D721Med (cell line): ENCODE measurements around the gene HSFX3.
A peak's percentile ranks its signal among the peaks of the same experiment; 100 is the strongest.
"Not testable (repeated sequence)": the region's sequence is repeated elsewhere in the genome, so short reads cannot be mapped to it uniquely, and the experiment has no call there.

Experiments
- DNase-seq: peaks from one replicate; pipeline ENCODE4 v3.0.0; 2011; ENCODE audit warnings: low spot score; ENCODE audit not compliant: insufficient read length
- FAIRE-seq: peaks from 2 replicates; lab custom pipeline; 2011; peaks lifted over from hg19 to GRCh38; lab: Jason Lieb, UNC
- CTCF ChIP-seq: IDR thresholded peaks from 2 replicates; pipeline ENCODE4 v1.5.1; 2012; ENCODE audit warnings: mild to moderate bottlenecking, control low read depth; ENCODE audit not compliant: insufficient read depth; ENCODE audit errors: missing control alignments

Gene HSFX3

GRCh38 chrX:149545545-149546543 lies 3.9 kb downstream of the HSFX3 start:
- FAIRE-seq, DNase-seq: not testable (repeated sequence)
- peak; percentile 3 for TF ChIP-seq CTCF

- no peak for TF ChIP-seq CTCF
- no peak for FAIRE-seq
- DNase-seq, result no peak
These were observed 8.1 kb downstream of the HSFX3 start for GRCh38 chrX:149541521-149542047.

- FAIRE-seq, result peak; percentile 93
- no peak for DNase-seq
These were observed 8.9 kb downstream of the HSFX3 start, which contains the start of gene EOLA1 for GRCh38 chrX:149540621-149541520. Gene EOLA1 (plus strand): TSS chrX:149541012. CDS start chrX:149545631, 4,619 bp downstream.

GRCh38 chrX:149540131-149540620 lies 9.5 kb downstream of the HSFX3 start:
- DNase-seq (no peak), FAIRE-seq (no peak)
- TF ChIP-seq CTCF, result no peak

More at GRCh38 chrX:149540621-149541520, 8.9 kb downstream of the HSFX3 start, which contains the start of gene EOLA1:
- TF ChIP-seq CTCF, result no peak

- FAIRE-seq (no peak), DNase-seq (peak; percentile 48)
- no peak for TF ChIP-seq CTCF
These were observed 10.2 kb downstream of the HSFX3 start for GRCh38 chrX:149539283-149540130.

- FAIRE-seq, DNase-seq: not testable (repeated sequence)
These were observed 12.2 kb downstream of the HSFX3 start for GRCh38 chrX:149537474-149537873.

GRCh38 chrX:149534926-149535602 lies 14.7 kb downstream of the HSFX3 start:
- FAIRE-seq, DNase-seq: not testable (repeated sequence)

GRCh38 chrX:149533999-149534398 lies 15.7 kb downstream of the HSFX3 start:
- FAIRE-seq, DNase-seq: not testable (repeated sequence)

GRCh38 chrX:149532868-149533267 lies 16.9 kb downstream of the HSFX3 start:
- not testable (repeated sequence) for FAIRE-seq

More at GRCh38 chrX:149532868-149533267, 16.9 kb downstream of the HSFX3 start:
- not testable (repeated sequence) for DNase-seq
